Stimulated activated effector memory CD8-positive, alpha-beta T cell treated with anti-CD3 and anti-CD28 coated beads, Interleukin-12 subunit alpha, Interleukin-12 subunit beta, amount 100 ng/mL, for 72 hours (primary cell): ENCODE measurements around the gene FGD5.

Source experiments
- ATAC-seq: fragments of 150-1000 bp; cut with Tn5 transposase; 2 replicates; pipeline ENCODE4 v1.10.0; 2021
- DNase-seq, 2 donors: peaks; one replicate each; pipeline ENCODE4 v3.0.0; 2021 to 2022; ENCODE audit warnings: low spot score in 2 of 2
- H3K27ac Mint-ChIP-seq: one replicate; pipeline ENCODE4 v1.8.0; 2022; ENCODE audit warnings: mild to moderate bottlenecking, mixed read lengths
- H3K36me3 Mint-ChIP-seq: one replicate; pipeline ENCODE4 v1.8.0; 2022; ENCODE audit warnings: mild to moderate bottlenecking, mixed read lengths
- H3K4me1 Mint-ChIP-seq: one replicate; pipeline ENCODE4 v1.8.0; 2022; ENCODE audit warnings: mixed read lengths
- H3K4me3 Mint-ChIP-seq: one replicate; pipeline ENCODE4 v1.8.0; 2022; ENCODE audit warnings: mild to moderate bottlenecking, mixed read lengths
- H3K9me3 Mint-ChIP-seq: one replicate; pipeline ENCODE4 v1.8.0; 2022; ENCODE audit warnings: mixed read lengths

FGD5 gene

DNA sequence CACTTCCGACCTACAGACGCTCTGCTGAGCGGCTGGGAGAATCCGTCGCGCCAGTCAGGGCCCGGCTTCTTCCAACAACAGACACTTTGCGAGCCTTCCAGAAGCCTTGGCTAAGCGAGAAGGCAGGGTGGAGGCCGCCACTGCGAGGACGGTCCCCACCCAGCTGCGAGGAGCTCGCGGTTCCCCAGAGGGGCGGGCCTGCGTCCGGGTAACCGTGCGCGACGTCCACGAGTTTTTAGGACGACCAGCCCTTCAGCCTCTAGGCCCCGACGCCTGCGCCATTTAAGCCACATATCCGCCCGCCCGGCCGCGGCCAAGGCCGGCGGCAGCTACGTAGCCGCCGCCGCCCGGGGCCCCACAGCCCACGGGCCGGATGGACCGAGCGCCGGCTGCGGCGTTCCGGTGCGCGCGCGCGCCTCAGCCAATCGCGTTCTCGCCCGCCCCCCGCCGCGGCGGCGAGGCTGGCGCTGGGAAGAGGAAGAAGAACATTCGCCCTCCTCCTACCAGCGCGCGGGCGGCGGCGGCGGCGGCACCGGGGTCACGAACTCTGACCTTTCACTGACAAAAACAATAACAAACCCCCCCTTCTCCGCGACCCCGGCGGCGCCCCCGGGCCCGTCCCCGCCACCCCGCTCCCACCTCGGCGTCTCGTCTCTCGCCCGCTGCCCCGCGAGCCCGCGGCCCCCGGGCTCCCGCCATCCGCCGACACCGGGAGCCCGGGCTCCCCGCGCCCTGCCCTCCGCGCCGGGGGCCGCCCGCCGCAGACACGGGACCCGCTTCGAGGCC is 128.5 kb downstream of the FGD5 start, which contains the start of gene NR2C2:
Gene NR2C2, plus strand, starts transcription at position 484 of the 786 bp plus-strand sequence. CDS start 56,332 bp downstream, outside the sequence.
- peak within 1 kb of the TSS; percentile 100 for H3K27ac Mint-ChIP-seq
- peaks cover 37% of the 10 kb centered on the region for H3K4me1 Mint-ChIP-seq
- peak within 1 kb of the TSS; percentile 98 for H3K4me3 Mint-ChIP-seq
- peak; percentile 80 for ATAC-seq
- peak; percentile 83 to 91 for DNase-seq
- no peaks in the 10 kb centered on the region for H3K9me3 Mint-ChIP-seq
- peaks cover 78% of the 10 kb centered on the region for H3K36me3 Mint-ChIP-seq

DNA sequence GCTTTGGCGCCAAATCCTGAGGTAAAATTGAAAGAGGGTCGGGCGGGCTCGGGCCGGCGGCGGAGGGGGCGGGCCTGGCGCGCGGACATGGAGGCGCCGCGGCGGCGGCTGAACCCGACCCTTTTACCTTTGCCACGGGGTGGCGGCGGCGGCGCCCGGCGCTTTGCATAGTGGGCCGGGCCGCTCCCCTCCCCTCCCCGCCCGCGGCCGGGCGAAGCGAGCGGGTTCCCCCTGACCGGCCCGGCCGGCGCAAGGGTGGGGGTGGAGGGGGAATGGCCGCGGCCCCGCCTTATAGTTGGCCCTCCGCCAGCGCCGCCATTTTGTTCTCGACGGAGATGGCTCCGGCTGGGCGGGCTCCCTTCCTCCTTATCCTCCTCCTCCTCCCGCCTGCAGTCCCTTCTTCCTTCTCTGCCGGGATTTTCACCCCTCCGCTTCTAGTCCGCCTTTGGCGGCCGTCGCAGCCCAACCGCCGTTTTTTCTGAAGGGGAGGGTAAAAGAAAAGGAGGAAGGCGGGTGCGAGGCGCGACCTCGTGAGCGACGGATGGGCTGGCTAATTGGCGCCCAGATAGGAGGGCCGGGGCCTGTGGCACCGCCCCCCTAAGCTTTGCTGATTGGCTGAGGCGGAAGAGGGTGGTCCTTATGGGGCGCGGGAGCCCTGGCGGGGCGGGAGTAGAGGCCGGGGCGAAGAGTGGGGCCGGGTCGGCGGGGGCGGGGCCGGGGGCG is 129.3 kb downstream of the FGD5 start:
- H3K9me3 Mint-ChIP-seq, result no peaks in the 10 kb centered on the region
- H3K36me3 Mint-ChIP-seq, result peaks cover 74% of the 10 kb centered on the region
- H3K4me1 Mint-ChIP-seq, result peaks cover 42% of the 10 kb centered on the region
- peak overlapping the region; percentile 100 for H3K27ac Mint-ChIP-seq
- DNase-seq, result peak; percentile 95 to 98
- peak; percentile 94 for ATAC-seq
- peak overlapping the region; percentile 98 for H3K4me3 Mint-ChIP-seq

DNA sequence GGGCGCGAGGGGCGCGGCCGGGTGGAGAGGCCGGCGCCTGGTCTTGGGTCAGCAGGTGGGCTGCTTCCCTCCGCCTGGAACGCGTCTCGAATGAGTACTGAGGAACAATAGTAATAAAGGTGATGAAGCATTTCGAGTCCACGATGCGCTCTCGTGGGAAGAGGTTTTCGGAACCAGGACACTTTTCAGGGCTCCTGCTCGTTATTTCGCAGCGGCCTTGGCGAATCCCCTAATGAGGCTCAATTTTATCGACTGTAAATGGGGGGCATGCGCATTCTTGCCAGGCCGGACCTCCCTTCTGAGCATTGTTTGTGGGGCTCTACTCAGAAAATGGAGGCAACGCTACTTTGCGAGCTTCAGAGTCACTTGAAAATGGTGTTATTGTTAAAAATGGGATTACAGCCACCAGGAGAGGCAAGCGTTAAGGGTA is 129.9 kb downstream of the FGD5 start:
- Mint-ChIP-seq H3K4me3 (peak overlapping the region; percentile 98), H3K4me1 (peaks cover 37% of the 10 kb centered on the region), H3K9me3 (no peaks in the 10 kb centered on the region), H3K27ac (peak overlapping the region; percentile 100), H3K36me3 (peaks cover 69% of the 10 kb centered on the region)
- ATAC-seq (no peak), DNase-seq (no peak)

DNA sequence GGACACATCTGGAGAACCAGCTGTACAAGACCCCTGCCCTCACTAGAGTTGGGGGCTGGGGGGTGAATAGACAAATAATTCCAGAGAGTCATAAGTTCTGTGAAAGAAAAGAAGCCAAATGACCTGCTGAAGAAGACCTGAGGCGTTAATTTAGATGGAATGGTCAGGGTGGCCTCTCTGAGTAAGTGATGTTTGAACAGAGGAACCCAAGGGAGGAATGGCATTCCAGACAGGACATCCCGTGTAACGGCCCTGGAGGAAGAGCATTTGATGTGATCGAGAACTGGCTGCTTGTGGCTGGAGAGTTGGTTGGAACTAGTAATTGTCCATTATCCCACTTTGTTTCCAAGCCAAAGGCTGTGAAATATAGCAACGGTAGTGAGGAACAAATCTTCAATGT is 130.4 kb downstream of the FGD5 start:
- H3K27ac Mint-ChIP-seq, result peak overlapping the region; percentile 100
- no peak for ATAC-seq
- no peak for DNase-seq
- peaks cover 37% of the 10 kb centered on the region for H3K4me1 Mint-ChIP-seq
- H3K36me3 Mint-ChIP-seq, result peaks cover 64% of the 10 kb centered on the region
- no peaks in the 10 kb centered on the region for H3K9me3 Mint-ChIP-seq
- peak overlapping the region; percentile 98 for H3K4me3 Mint-ChIP-seq

DNA sequence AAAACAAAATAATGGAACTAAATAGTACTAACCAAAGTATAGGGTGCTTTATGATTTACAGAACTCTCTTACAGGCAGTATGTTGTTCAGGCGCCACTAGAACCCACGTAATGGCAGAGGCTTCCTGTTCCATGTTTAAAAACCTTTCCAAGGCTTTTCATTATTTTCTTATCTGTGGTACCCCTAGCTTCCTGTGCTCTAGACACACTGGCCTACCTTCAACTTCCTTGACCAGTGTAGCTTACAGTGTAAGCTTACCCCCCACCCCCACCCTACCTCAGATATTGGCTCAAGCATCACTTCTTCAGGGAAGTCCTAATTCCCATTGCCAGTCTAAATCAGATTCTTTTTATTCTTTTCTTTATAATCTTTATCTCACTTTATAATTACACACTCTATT is 131.5 kb downstream of the FGD5 start:
- H3K4me1 Mint-ChIP-seq, result peaks cover 48% of the 10 kb centered on the region
- H3K36me3 Mint-ChIP-seq, result peaks cover 55% of the 10 kb centered on the region
- H3K27ac Mint-ChIP-seq, result peak overlapping the region; percentile 100
- no peaks in the 10 kb centered on the region for H3K9me3 Mint-ChIP-seq
- DNase-seq, result no peak
- H3K4me3 Mint-ChIP-seq, result peak overlapping the region; percentile 98
- no peak for ATAC-seq

DNA sequence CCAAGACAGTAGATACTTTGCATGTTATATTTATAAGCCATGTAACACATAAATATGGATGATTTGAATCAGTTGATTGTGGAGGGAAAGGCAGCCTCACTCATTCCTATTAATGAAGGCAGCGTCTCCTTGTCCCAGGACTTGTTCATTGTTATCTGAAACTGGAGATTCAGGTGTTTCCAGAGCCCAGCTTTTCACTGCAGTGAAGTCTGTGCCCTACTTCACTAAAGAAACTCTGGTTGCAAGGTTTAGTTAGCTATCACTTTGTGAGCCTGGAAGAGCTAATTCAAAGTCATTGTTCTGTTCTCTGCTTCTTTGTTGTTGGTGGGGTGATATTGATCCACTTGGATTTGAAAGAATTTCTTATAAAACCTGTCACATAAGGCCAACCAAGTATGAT is 138.4 kb downstream of the FGD5 start:
- H3K4me3 Mint-ChIP-seq, result no peak overlapping the region
- ATAC-seq (no peak), DNase-seq (no peak)
- peaks cover 27% of the 10 kb centered on the region for H3K36me3 Mint-ChIP-seq
- no peak overlapping the region for H3K27ac Mint-ChIP-seq
- H3K4me1 Mint-ChIP-seq, result peaks cover 54% of the 10 kb centered on the region
- H3K9me3 Mint-ChIP-seq, result no peaks in the 10 kb centered on the region

DNA sequence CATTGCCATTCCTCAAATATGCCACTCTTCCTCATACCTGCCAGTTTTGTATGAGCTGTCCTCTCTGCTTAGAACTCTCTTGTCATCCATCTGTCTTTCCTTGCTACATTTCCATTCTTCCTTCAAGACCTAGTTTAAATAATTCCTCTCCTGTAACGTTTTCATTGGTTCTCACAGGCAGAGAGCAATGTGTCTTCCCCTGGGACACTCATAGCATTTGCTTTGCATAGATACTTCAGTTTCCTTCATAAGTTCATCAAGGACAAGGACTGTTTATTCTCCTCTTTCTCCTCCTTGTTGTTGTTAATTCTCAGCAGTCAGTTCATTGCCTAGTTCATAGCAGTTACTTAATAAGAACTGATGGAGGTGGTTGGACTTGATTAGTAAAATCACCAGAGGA is 139.2 kb downstream of the FGD5 start:
- no peak for ATAC-seq
- DNase-seq, result no peak

DNA sequence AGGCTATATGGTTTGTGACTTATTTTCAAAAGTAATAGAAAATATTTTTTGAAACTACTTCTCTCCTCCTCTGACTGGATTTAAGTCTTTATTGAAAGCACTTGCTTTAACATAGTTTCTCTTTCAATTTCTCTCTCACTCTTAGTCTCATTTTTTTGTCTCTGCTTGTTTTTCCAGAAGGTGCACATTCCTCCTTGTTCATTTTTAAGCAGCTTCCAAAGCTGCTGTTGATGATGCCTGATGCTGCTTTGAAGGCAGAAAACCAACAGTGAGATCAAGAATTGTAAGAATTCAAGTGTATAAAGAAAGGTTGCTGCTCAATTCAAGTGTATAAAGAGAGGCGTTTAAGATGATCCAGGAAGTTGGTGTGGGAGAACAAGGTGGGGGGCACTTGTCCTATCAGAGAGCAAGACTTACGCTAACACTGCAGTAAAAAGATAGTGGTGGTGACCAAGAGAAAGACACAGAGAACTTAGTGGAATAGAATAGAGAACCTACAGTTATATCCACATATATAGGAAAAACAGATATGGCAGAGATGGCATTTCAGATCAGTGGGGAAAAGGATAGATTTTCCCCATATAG is 140.7 kb downstream of the FGD5 start:
- peak; percentile 57 for ATAC-seq
- Mint-ChIP-seq H3K36me3 (peaks cover 45% of the 10 kb centered on the region), H3K4me3 (peak overlapping the region; percentile 63), H3K9me3 (no peaks in the 10 kb centered on the region), H3K4me1 (peaks cover 44% of the 10 kb centered on the region), H3K27ac (peak overlapping the region; percentile 89)
- DNase-seq, result no peak

More for the DNA sequence above, 139.2 kb downstream of the FGD5 start:
- H3K36me3 Mint-ChIP-seq, result peaks cover 34% of the 10 kb centered on the region
- peak overlapping the region; percentile 0 for H3K27ac Mint-ChIP-seq
- H3K9me3 Mint-ChIP-seq, result no peaks in the 10 kb centered on the region
- peaks cover 47% of the 10 kb centered on the region for H3K4me1 Mint-ChIP-seq
- H3K4me3 Mint-ChIP-seq, result no peak overlapping the region

DNA sequence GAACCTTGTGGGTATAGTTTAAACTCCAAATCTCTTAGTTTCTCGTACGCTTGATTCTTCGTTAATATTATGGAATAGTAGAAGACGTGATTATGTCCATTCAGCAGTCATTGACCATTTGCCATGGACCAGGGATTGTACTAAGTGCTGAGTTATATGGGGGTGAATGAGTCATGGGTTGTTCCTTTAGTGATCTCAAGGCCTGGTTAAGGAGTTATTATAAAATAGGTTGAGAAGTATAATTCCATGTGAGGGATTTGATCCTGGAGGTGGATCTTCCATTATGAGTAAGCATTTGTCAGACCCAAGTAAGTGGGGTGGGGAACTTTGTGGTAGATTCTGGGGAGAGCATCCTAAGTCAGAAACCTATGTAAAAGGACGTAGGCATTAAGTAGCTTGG is 144.0 kb downstream of the FGD5 start:
- Mint-ChIP-seq H3K4me3 (no peak overlapping the region), H3K9me3 (no peaks in the 10 kb centered on the region), H3K36me3 (peaks cover 66% of the 10 kb centered on the region), H3K27ac (no peak overlapping the region), H3K4me1 (peaks cover 15% of the 10 kb centered on the region)
- DNase-seq, result no peak
- no peak for ATAC-seq

DNA sequence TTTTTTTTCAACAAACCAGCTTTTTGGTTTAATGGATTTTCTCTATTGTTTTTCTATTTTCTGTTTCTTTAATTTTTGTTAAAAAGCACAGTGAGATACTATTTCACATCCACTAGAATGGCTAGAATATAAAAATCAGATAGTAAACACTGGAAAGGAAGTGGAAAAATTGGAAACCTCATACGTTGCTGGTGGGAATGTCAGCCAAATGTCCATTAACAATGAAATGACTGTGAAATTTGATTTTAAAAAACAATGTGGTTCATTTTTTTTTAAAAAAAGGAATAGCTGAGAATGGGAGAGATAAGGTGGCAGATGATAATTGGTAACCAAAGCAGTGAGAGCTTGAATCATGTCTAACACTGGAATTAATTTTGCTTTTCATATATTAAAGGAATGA is 148.5 kb downstream of the FGD5 start:
- DNase-seq, result no peak
- Mint-ChIP-seq H3K4me3 (no peak overlapping the region), H3K9me3 (no peaks in the 10 kb centered on the region), H3K36me3 (peaks cover 72% of the 10 kb centered on the region), H3K4me1 (no peaks in the 10 kb centered on the region), H3K27ac (no peak overlapping the region)
- no peak for ATAC-seq

DNA sequence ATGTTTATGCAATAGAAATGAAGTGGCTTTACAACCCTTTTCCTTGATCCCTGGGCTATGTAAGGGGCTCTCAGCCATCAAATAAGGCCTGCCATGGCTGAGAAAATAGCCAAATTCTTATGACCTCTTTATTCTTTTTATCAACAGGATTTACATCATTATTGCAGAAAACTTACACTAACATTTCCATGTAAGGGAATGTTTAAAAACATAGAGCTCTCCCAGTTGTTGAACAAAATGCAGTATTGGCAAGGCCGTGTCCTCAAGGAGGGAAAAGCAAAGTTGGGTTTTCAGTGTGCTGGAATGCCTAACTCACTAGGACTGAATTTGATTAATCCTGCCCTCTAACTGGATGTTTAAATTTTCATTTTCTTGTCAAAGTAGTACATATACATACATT is 150.9 kb downstream of the FGD5 start:
- Mint-ChIP-seq H3K4me3 (no peak overlapping the region), H3K36me3 (peaks cover 76% of the 10 kb centered on the region), H3K27ac (no peak overlapping the region), H3K9me3 (no peaks in the 10 kb centered on the region), H3K4me1 (peaks cover 9% of the 10 kb centered on the region)
- ATAC-seq (no peak), DNase-seq (no peak)

DNA sequence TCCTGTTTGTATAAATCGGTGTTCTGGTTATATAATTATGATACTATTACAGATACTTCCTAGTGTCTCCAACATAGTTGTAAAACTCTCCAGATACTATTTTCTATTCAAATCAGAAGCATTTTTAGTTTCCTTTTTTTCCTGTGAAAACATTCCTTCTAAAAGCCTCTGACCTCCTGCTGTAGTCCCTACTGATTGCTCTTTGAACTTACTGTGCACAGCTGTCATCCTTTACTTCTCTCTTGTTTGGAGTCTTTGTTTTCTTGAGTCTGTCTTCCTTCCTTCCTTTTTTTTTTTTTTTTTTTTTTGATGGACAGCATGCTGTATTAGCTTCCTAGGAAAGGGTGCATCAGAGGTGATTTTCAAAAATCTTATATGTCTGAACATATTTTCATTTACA is 157.6 kb downstream of the FGD5 start:
- Mint-ChIP-seq H3K9me3 (no peaks in the 10 kb centered on the region), H3K27ac (peak overlapping the region; percentile 16), H3K36me3 (peaks cover 59% of the 10 kb centered on the region), H3K4me1 (peaks cover 35% of the 10 kb centered on the region), H3K4me3 (no peak overlapping the region)
- no peak for ATAC-seq
- DNase-seq, result no peak

DNA sequence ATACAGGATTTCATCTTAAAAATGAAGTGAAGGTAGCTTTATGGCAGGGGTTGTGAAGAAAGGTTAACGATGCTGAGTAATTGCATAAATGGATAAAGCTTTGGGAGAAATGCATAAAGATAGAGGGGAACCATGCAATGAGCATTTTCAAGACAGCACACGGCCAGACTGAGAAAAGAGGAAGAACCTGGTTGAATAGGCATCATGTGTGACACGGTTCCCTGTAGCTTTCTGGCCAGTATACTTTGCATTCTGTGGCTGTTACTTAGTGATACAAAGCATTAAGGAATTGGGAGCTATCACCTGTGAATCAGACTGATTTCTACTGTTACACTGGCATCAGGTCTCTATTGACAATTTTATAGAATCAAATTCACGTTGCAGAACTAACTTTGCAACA is 161.9 kb downstream of the FGD5 start:
- peaks cover 25% of the 10 kb centered on the region for H3K4me1 Mint-ChIP-seq
- H3K9me3 Mint-ChIP-seq, result no peaks in the 10 kb centered on the region
- H3K4me3 Mint-ChIP-seq, result no peak overlapping the region
- DNase-seq (no peak), ATAC-seq (no peak)
- no peak overlapping the region for H3K27ac Mint-ChIP-seq
- peaks cover 19% of the 10 kb centered on the region for H3K36me3 Mint-ChIP-seq
